Measurements from ENCODE around the gene OR4D2.

Gene OR4D2

GRCh38 chr17:58172369-58173071 lies 5.7 kb downstream of the OR4D2 start:
- DNase-seq (ENCODE audit: low read depth in 1 of 2, low spot score in 1 of 2) = peak in 1 of 2 donors; percentile 33

- DNase-seq (ENCODE audit: low read depth in 1 of 2, low spot score in 1 of 2) = no peak
Observed at GRCh38 chr17:58174871-58175270, 8.1 kb downstream of the OR4D2 start.

GRCh38 chr17:58176200-58176599 lies 9.4 kb downstream of the OR4D2 start:
- DNase-seq (ENCODE audit: low read depth in 1 of 2, low spot score in 1 of 2) = no peak

- DNase-seq (ENCODE audit: low read depth in 1 of 2, low spot score in 1 of 2) = no peak
Observed at GRCh38 chr17:58181796-58182195, 15.0 kb downstream of the OR4D2 start.

- DNase-seq (ENCODE audit: low read depth in 1 of 2, low spot score in 1 of 2) = no peak
Observed at GRCh38 chr17:58183514-58183913, 16.7 kb downstream of the OR4D2 start.

GRCh38 chr17:58184308-58184985 lies 17.7 kb downstream of the OR4D2 start:
- no peak for DNase-seq (ENCODE audit: low read depth in 1 of 2, low spot score in 1 of 2)

- DNase-seq (ENCODE audit: low read depth in 1 of 2, low spot score in 1 of 2) = no peak
Observed at GRCh38 chr17:58184986-58185761, 18.4 kb downstream of the OR4D2 start.

- no peak for DNase-seq (ENCODE audit: low read depth in 1 of 2, low spot score in 1 of 2)
Observed at GRCh38 chr17:58186591-58186990, 19.8 kb downstream of the OR4D2 start.

- DNase-seq (ENCODE audit: low read depth in 1 of 2, low spot score in 1 of 2) = no peak
Observed at GRCh38 chr17:58187063-58187462, 20.3 kb downstream of the OR4D2 start.

- no peak for DNase-seq (ENCODE audit: low read depth in 1 of 2, low spot score in 1 of 2)
Observed at GRCh38 chr17:58187675-58188074, 20.9 kb downstream of the OR4D2 start.

- no peak for DNase-seq (ENCODE audit: low read depth in 1 of 2, low spot score in 1 of 2)
Observed at GRCh38 chr17:58189436-58190146, 22.8 kb downstream of the OR4D2 start.

GRCh38 chr17:58191241-58191896 lies 24.6 kb downstream of the OR4D2 start:
- no peak for DNase-seq (ENCODE audit: low read depth in 1 of 2, low spot score in 1 of 2)

GRCh38 chr17:58192612-58193011 lies 25.8 kb downstream of the OR4D2 start, which contains the start of gene EPX:
TSS of gene EPX (plus strand) at chr17:58192726. CDS start at chr17:58192847, 121 bp downstream.
- DNase-seq (ENCODE audit: low read depth in 1 of 2, low spot score in 1 of 2) = no peak

GRCh38 chr17:58193641-58194255 lies 27.0 kb downstream of the OR4D2 start:
- no peak for DNase-seq (ENCODE audit: low read depth in 1 of 2, low spot score in 1 of 2)

- no peak for DNase-seq (ENCODE audit: low read depth in 1 of 2, low spot score in 1 of 2)
Observed at GRCh38 chr17:58195518-58196123, 28.8 kb downstream of the OR4D2 start.

GRCh38 chr17:58196610-58197009 lies 29.8 kb downstream of the OR4D2 start:
- no peak for DNase-seq (ENCODE audit: low read depth in 1 of 2, low spot score in 1 of 2)

GRCh38 chr17:58200024-58200633 lies 33.3 kb downstream of the OR4D2 start:
- DNase-seq (ENCODE audit: low read depth in 1 of 2, low spot score in 1 of 2) = peak; percentile 24 to 44

- DNase-seq (ENCODE audit: low read depth in 1 of 2, low spot score in 1 of 2) = no peak
Observed at GRCh38 chr17:58202859-58203258, 36.1 kb downstream of the OR4D2 start.

- DNase-seq (ENCODE audit: low read depth in 1 of 2, low spot score in 1 of 2) = no peak
Observed at GRCh38 chr17:58204796-58205195, 38.0 kb downstream of the OR4D2 start.
